DND-41 (cell line): ENCODE results near the gene MMP14.

Experiments
- CTCF ChIP-seq: IDR thresholded peaks from 2 replicates; pipeline ENCODE4 v1.5.1; 2012; ENCODE audit warnings: borderline replicate concordance, low read length, moderate library complexity, mild to moderate bottlenecking; ENCODE audit not compliant: poor library complexity, severe bottlenecking; ENCODE audit errors: extremely low read depth
- EZH2 ChIP-seq: IDR thresholded peaks from 3 replicates; pipeline ENCODE4 v1.6.1; 2012; ENCODE audit warnings: borderline replicate concordance, low read depth, mild to moderate bottlenecking, moderate library complexity, low read length, inconsistent platforms; ENCODE audit not compliant: severe bottlenecking

GRCh38 chr14:22893706-22894105 is 57.3 kb downstream of the MMP14 start:
- TF ChIP-seq CTCF (no peak), EZH2 (no peak)
